ENCODE measurements around the gene MTRF1. TPM values are rescaled to one million over a fixed set of nuclear protein-coding genes. Genes with fewer than 3 reads are reported as not detected.

The MTRF1 gene
- total and polyA plus RNA-seq, 2 of the 8 experiments (the other 6 are each of a cell fraction or from before 2014, with no cell fraction given) = 8.0 to 19.2 TPM

GRCh38 chr13:41196011-41196410 is 67.4 kb downstream of the MTRF1 start:
- Histone ChIP-seq H2BK5ac (ENCODE audit: low read depth, low read length) (no peak overlapping the region), H2BK12ac (ENCODE audit: low read depth, low read length) (no peak overlapping the region), H3K14ac (ENCODE audit: insufficient read length) (no peak overlapping the region), H2BK15ac (ENCODE audit: low read length) (no peak overlapping the region), H3K79me2 (ENCODE audit: control insufficient read depth in 1 of 2, insufficient read depth in 2 of 2, low read length in 2 of 2) (peaks cover 0 to 8% of the 10 kb centered on the region in 2 experiments; a peak in 2 of 4 replicates), H2AK5ac (ENCODE audit: low read depth, low read length) (no peak overlapping the region), H3K4me3 (ENCODE audit: extremely low read depth in 1 of 4, insufficient read depth in 2 of 4, low read depth in 3 of 4, low read length in 4 of 4) (no peak overlapping the region), H3K36me3 (ENCODE audit: control insufficient read depth in 2 of 4, insufficient read depth in 4 of 4, low read length in 3 of 4) (no peaks in the 10 kb centered on the region), H3K23me2 (ENCODE audit: low read depth, low read length) (peaks cover 6% of the 10 kb centered on the region), H4K5ac (ENCODE audit: insufficient read length, low read depth, low read length) (no peak overlapping the region), H3K9me3 (ENCODE audit: insufficient read depth in 2 of 2, low read depth in 1 of 2, low read length in 1 of 2) (no peaks in the 10 kb centered on the region; a peak in 1 of 4 replicates), H3K9ac (replicated peaks in 1 of 4; ENCODE audit: extremely low read depth in 1 of 4, low read depth in 3 of 4, low read length in 3 of 4) (no peak overlapping the region), H2BK120ac (replicated peaks; ENCODE audit: low read depth, low read length) (no peak overlapping the region), H3K18ac (ENCODE audit: extremely low read depth, low read length) (no peak overlapping the region), H3K23ac (ENCODE audit: insufficient read length) (no peak overlapping the region), H3K27ac (ENCODE audit: low read depth, low read length) (no peak overlapping the region), H3K4ac (replicated peaks; ENCODE audit: insufficient read length, low read depth, low read length) (no peak overlapping the region), H3K56ac (replicated peaks; ENCODE audit: insufficient read length, low read depth, low read length) (no peak overlapping the region), H3K4me2 (ENCODE audit: insufficient read depth in 1 of 2, low read depth in 2 of 2, low read length in 2 of 2) (no peak overlapping the region), H4K91ac (replicated peaks; ENCODE audit: insufficient read length, low read length) (no peak overlapping the region), H2BK20ac (ENCODE audit: low read length) (no peak overlapping the region), H3K27me3 (replicated peaks in 1 of 4; ENCODE audit: control insufficient read depth in 3 of 4, extremely low read depth in 1 of 4, insufficient read depth in 3 of 4, low read length in 3 of 4) (no peaks in the 10 kb centered on the region), H2AFZ (ENCODE audit: low read length) (no peak overlapping the region), H4K8ac (ENCODE audit: extremely low read depth, insufficient read depth, low read length) (no peak overlapping the region), H4K20me1 (replicated peaks in 1 of 2; ENCODE audit: control insufficient read depth in 1 of 2, insufficient read depth in 2 of 2, low read length in 2 of 2) (peaks cover 0 to 2% of the 10 kb centered on the region in 2 experiments), H3K79me1 (ENCODE audit: low read depth, low read length) (no peaks in the 10 kb centered on the region), H3K4me1 (replicated peaks in 1 of 4; ENCODE audit: control insufficient read depth in 3 of 4, insufficient read depth in 4 of 4, low read length in 3 of 4) (peaks cover 0 to 5% (median 2%) of the 10 kb centered on the region in 4 experiments; a peak in 3 of 7 replicates)
- no peak for FAIRE-seq
- POLR2A ChIA-PET (ENCODE audit: partially characterized antibody) = interaction anchor here (1.3 kb wide), 1 partner anchor 135 kb away, joined by 3 read pairs; no protein-coding TSS in a partner anchor
- TF ChIP-seq EP300 (IDR thresholded peaks at IDR 0.05; ENCODE audit: borderline replicate concordance in 1 of 2, low read depth in 2 of 2, low read length in 2 of 2) = no peak
- CTCF ChIA-PET (ENCODE audit: partially characterized antibody) = interaction anchor here (0.9 to 3.0 kb wide), 20 partner anchors 9 to 141 kb away, joined by 3 to 19 read pairs (median 5); partner anchors contain the start of gene KBTBD6
- DNase-seq (ENCODE audit: low read depth in 1 of 2, low spot score in 2 of 2) = no peak

All from H1 (cell line).